Naive thymus-derived CD8-positive, alpha-beta T cell (primary cell): ENCODE results near the gene MTAP. TPM values are rescaled to one million over a fixed set of nuclear protein-coding genes. Genes with fewer than 3 reads are reported as not detected.
A peak's percentile ranks its signal among the peaks of the same experiment; 100 is the strongest.

Experiments
- ATAC-seq, 2 donors: fragments of 150-1000 bp; cut with Tn5 transposase in 1 of 2; sonication (Bioruptor Pico), chemical (Tn5 transposase) in 1 of 2; 1 replicate in 1 of 2; 2 replicates in 1 of 2; pipeline ENCODE4 v1.10.0; 2021; ENCODE audit warnings: mild to moderate bottlenecking in 2 of 2, moderate library complexity in 2 of 2
- POLR2A ChIA-PET: fragments of 350-600 bp; sonication (Branson Sonifier 250); formaldehyde crosslinking; loops from one replicate; lab custom pipeline; 2021; ENCODE audit warnings: antibody characterized with exemption; lab: Charles Lee
- DNase-seq, 10 donors: peaks; one replicate each; pipeline versions ENCODE4 v3.0.0 to v3.0.0-alpha.2; 2020 to 2022
- H3K27ac Mint-ChIP-seq, 10 donors: one replicate each; pipeline ENCODE4 v1.8.0; 2020 to 2022; ENCODE audit warnings: mild to moderate bottlenecking in 10 of 10, mixed read lengths in 10 of 10, moderate library complexity in 4 of 10, inconsistent platforms in 1 of 10
- H3K27me3 Mint-ChIP-seq, 5 donors: one replicate each; pipeline ENCODE4 v1.8.0; 2021 to 2022; ENCODE audit warnings: mixed read lengths in 5 of 5
- H3K36me3 Mint-ChIP-seq, 3 donors: one replicate each; pipeline ENCODE4 v1.8.0; 2020 to 2022; ENCODE audit warnings: mixed read lengths in 3 of 3, mild to moderate bottlenecking in 2 of 3, inconsistent platforms in 1 of 3
- H3K4me1 Mint-ChIP-seq, 4 donors: one replicate each; pipeline ENCODE4 v1.8.0; 2021 to 2022; ENCODE audit warnings: mixed read lengths in 4 of 4
- H3K4me3 Mint-ChIP-seq, 10 donors: one replicate each; pipeline ENCODE4 v1.8.0; 2020 to 2022; ENCODE audit warnings: mild to moderate bottlenecking in 10 of 10, mixed read lengths in 10 of 10, moderate library complexity in 6 of 10, inconsistent platforms in 1 of 10
- H3K9me3 Mint-ChIP-seq, 9 donors: one replicate each; pipeline ENCODE4 v1.8.0; 2020 to 2022; ENCODE audit warnings: mixed read lengths in 9 of 9, mild to moderate bottlenecking in 3 of 9, inconsistent platforms in 1 of 9, moderate library complexity in 1 of 9
- polyA plus RNA-seq, 3 donors: library from polyadenylated mRNA; unstranded; fragments of 300-500 nt; fragmentation: Illumina TruSeq; gene quantifications; one replicate each; pipeline ENCODE4 v1.2.3, GENCODE V29; 2021
- total RNA-seq, 8 experiments: library from RNA in 2 of 8; stranded (reverse) in 2 of 8; gene quantifications; one replicate each; pipeline ENCODE4 v1.2.3 and lab custom pipeline; 2021 to 2026

The MTAP gene
- total and polyA plus RNA-seq, 5 experiments from 2014 or later, result 11.2 to 46.0 (median 20.2) TPM

GRCh38 chr9:21831841-21832509 is 29.5 kb downstream of the MTAP start:
- no peak for DNase-seq
- no peak for ATAC-seq
- no peak overlapping the region for H3K4me3 Mint-ChIP-seq
- POLR2A ChIA-PET, result interaction anchor here (0.5 kb wide), 1 partner anchor 86 kb away, joined by 3 read pairs; no protein-coding TSS in a partner anchor
- no peaks in the 10 kb centered on the region for H3K27me3 Mint-ChIP-seq
- H3K4me1 Mint-ChIP-seq, result peaks cover 13 to 35% (median 27%) of the 10 kb centered on the region in 4 donors
- H3K9me3 Mint-ChIP-seq, result no peaks in the 10 kb centered on the region
- H3K36me3 Mint-ChIP-seq, result peaks cover 48 to 90% (median 71%) of the 10 kb centered on the region in 3 donors
- no peak overlapping the region for H3K27ac Mint-ChIP-seq

- peak overlapping the region in 2 of 10 donors; percentile 15 to 45 for H3K27ac Mint-ChIP-seq
- no peak overlapping the region for H3K4me3 Mint-ChIP-seq
- DNase-seq (no peak), ATAC-seq (no peak)
- POLR2A ChIA-PET, result no interaction called here
- no peaks in the 10 kb centered on the region for H3K27me3 Mint-ChIP-seq
- H3K9me3 Mint-ChIP-seq, result no peaks in the 10 kb centered on the region
- H3K36me3 Mint-ChIP-seq, result peaks cover 60 to 90% (median 82%) of the 10 kb centered on the region in 3 donors
- peaks cover 10 to 47% (median 22%) of the 10 kb centered on the region in 4 donors for H3K4me1 Mint-ChIP-seq
Observed at GRCh38 chr9:21833090-21833801, 30.8 kb downstream of the MTAP start.

- Mint-ChIP-seq H3K27me3 (no peaks in the 10 kb centered on the region), H3K27ac (no peak overlapping the region), H3K36me3 (peaks cover 62 to 89% (median 86%) of the 10 kb centered on the region in 3 donors), H3K9me3 (no peaks in the 10 kb centered on the region), H3K4me3 (no peak overlapping the region), H3K4me1 (peaks cover 7 to 44% (median 17%) of the 10 kb centered on the region in 4 donors)
- ATAC-seq (no peak), DNase-seq (no peak)
- POLR2A ChIA-PET, result no interaction called here
Observed at GRCh38 chr9:21835121-21835520, 32.7 kb downstream of the MTAP start.

DNA sequence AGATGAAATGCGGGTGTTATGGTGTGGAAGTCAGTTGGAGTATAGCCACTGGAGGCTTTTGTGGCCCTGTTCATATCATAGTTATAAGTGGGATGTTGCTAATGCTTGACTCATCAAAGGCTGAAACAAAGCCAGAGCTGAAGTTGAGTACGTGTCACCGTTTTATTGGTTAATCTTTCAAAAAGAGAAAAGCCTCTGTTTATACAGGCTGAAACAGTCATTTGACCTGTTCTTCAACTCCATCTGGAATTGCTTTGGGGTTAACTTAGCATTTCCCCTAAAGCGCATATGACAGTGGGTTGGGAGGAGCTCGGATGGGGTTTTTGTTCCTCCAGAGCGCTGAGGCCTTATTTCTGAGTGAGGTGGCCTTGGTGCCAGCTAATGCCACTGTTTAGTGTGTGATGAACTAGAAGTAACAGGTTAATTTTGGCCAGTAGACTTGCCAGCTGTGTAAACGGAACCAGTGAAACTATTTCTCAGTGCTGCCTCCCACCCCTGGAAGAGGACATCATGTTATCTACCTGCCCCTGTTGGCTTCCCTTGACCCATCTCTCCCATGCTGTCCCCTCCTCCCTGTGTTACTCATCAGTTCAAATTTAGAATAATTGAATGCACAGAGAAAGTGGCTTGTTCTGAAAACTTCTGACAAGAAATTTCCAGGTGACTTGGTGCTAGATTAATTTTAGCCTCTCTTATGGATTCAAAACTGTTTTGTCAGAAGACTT is 34.2 kb downstream of the MTAP start:
- Mint-ChIP-seq H3K4me1 (peaks cover 6 to 38% (median 19%) of the 10 kb centered on the region in 4 donors), H3K4me3 (no peak overlapping the region), H3K9me3 (peaks cover 0 to 6% (median 0%) of the 10 kb centered on the region in 9 donors), H3K27ac (peak overlapping the region in 2 of 10 donors; percentile 13 to 48), H3K36me3 (peaks cover 63 to 89% (median 88%) of the 10 kb centered on the region in 3 donors), H3K27me3 (no peaks in the 10 kb centered on the region)
- no peak for ATAC-seq
- no peak for DNase-seq
- POLR2A ChIA-PET, result no interaction called here

DNA sequence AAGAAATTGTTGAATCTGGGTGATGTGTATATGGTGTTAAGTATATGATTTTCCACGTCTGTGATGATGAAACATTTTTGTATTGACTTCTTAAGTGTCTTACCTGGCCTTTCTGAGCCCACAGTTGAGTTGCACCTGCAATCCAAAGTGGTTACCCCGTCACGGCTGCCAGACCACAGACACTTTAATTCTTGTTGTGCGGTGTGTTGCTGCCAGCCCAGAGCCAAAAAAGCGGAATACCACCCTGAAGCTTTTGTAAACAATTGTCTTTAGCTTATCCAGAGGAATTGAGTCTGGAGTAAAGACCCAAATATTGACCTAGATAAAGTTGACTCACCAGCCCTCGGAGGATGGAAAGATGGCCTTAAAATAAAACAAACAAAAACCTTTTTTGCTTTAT is 35.1 kb downstream of the MTAP start:
- DNase-seq, result no peak
- H3K4me3 Mint-ChIP-seq, result no peak overlapping the region
- H3K4me1 Mint-ChIP-seq, result peaks cover 6 to 31% (median 16%) of the 10 kb centered on the region in 4 donors
- peaks cover 0 to 10% (median 1%) of the 10 kb centered on the region in 9 donors for H3K9me3 Mint-ChIP-seq
- no peaks in the 10 kb centered on the region for H3K27me3 Mint-ChIP-seq
- H3K36me3 Mint-ChIP-seq, result peaks cover 63 to 89% (median 86%) of the 10 kb centered on the region in 3 donors
- POLR2A ChIA-PET, result no interaction called here
- no peak overlapping the region for H3K27ac Mint-ChIP-seq
- no peak for ATAC-seq

- POLR2A ChIA-PET, result no interaction called here
- peaks cover 2 to 27% (median 17%) of the 10 kb centered on the region in 9 donors for H3K9me3 Mint-ChIP-seq
- peaks cover 66 to 70% (median 69%) of the 10 kb centered on the region in 3 donors for H3K36me3 Mint-ChIP-seq
- H3K27me3 Mint-ChIP-seq, result no peaks in the 10 kb centered on the region
- no peak for ATAC-seq
- DNase-seq, result no peak
- H3K4me1 Mint-ChIP-seq, result peaks cover 0 to 14% (median 7%) of the 10 kb centered on the region in 4 donors
- H3K4me3 Mint-ChIP-seq, result no peak overlapping the region
- no peak overlapping the region for H3K27ac Mint-ChIP-seq
Observed at GRCh38 chr9:21840647-21841046, 38.2 kb downstream of the MTAP start.

DNA sequence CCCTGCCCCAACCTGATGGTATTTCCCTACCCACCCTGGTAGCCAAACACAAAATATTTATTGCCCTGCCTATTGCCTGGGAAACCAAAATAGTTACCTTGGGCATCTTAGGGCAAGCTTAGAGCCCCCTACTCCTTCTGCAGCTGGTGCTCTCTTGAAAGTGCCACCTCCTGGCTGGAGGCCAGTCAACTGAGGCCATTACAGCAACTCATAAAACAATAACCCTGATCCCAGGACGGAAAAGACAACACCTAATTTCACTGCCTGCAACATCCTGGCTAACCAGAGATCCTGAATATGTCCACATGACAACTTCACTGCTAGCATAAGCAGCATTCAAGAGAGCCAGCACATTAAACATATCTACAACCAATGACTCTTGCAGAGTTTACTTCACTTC is 38.7 kb downstream of the MTAP start:
- Mint-ChIP-seq H3K4me1 (peaks cover 0 to 14% (median 7%) of the 10 kb centered on the region in 4 donors), H3K27ac (peak overlapping the region in 2 of 10 donors; percentile 18 to 25), H3K4me3 (no peak overlapping the region), H3K27me3 (no peaks in the 10 kb centered on the region), H3K36me3 (peaks cover 66 to 68% (median 67%) of the 10 kb centered on the region in 3 donors), H3K9me3 (peaks cover 2 to 32% (median 22%) of the 10 kb centered on the region in 9 donors)
- DNase-seq (no peak), ATAC-seq (no peak)
- POLR2A ChIA-PET, result no interaction called here

DNA sequence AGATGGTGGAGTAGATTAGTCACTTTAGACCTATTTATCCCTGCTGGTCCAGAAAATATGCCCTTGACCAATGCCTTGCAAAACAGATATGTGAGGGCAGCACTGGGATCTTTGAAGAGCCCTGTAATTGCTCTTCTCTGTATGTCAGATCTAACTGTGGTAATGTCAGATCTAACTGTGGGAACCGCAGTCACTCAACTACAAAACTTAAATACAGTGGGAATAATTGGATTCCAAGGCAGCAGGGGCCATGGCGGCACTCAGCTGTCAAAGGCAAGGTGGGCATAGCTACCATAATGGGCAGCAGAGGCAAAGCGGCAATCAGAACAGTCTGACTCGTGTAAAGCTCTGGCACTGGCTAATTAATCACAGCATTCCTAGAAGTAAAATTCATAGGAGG is 46.2 kb downstream of the MTAP start:
- peaks cover 34 to 62% (median 54%) of the 10 kb centered on the region in 3 donors for H3K36me3 Mint-ChIP-seq
- peaks cover 0 to 5% (median 3%) of the 10 kb centered on the region in 4 donors for H3K4me1 Mint-ChIP-seq
- POLR2A ChIA-PET, result no interaction called here
- H3K27me3 Mint-ChIP-seq, result no peaks in the 10 kb centered on the region
- ATAC-seq, result no peak
- H3K27ac Mint-ChIP-seq, result no peak overlapping the region
- DNase-seq, result no peak
- H3K4me3 Mint-ChIP-seq, result no peak overlapping the region
- H3K9me3 Mint-ChIP-seq, result peaks cover 0 to 48% (median 37%) of the 10 kb centered on the region in 9 donors

DNA sequence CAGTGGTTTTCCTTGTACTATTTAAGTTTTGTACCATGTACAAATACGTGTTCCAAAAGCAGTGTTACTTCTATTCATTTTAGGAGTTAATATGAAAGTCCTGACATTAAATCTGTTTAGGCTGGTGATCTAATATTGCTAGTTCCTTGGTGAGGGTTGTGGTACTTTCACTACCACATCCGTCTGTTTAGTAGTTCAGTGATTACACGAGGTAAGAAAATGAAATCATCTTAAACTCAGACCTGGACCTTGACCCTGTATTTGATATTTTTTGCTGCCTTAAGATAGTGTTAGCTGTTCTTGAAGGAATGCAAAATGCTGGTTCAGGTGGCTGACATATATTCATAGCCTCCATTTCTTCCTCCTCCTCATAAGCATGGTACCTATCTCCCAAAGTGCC is 50.3 kb downstream of the MTAP start:
- DNase-seq, result no peak
- no peak overlapping the region for H3K4me3 Mint-ChIP-seq
- POLR2A ChIA-PET, result no interaction called here
- ATAC-seq, result no peak
- peaks cover 0 to 15% (median 8%) of the 10 kb centered on the region in 9 donors for H3K9me3 Mint-ChIP-seq
- H3K36me3 Mint-ChIP-seq, result peaks cover 26 to 75% (median 55%) of the 10 kb centered on the region in 3 donors
- no peaks in the 10 kb centered on the region for H3K27me3 Mint-ChIP-seq
- peaks cover 4 to 9% (median 6%) of the 10 kb centered on the region in 4 donors for H3K4me1 Mint-ChIP-seq
- H3K27ac Mint-ChIP-seq, result peak overlapping the region in 3 of 10 donors; percentile 30 to 86 (median 32)

DNA sequence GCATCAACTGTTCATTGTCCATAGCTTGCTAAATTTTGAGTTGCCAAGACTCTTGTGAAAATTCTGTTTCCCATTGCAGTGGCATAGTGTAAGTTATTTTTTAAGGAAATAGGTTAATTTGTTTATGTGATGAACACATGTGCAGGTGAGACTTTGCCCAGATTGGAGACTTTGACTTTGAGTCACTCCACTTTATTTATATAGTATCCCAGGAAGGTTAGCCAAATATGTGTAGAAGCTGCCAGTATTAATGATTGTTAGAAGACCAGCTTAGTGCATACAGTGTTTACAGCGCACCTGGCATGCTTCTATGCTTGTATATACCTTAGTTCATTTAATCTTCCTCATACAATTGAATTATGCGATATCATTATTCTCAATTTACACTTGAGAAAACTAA is 51.0 kb downstream of the MTAP start:
- peaks cover 0 to 9% (median 3%) of the 10 kb centered on the region in 9 donors for H3K9me3 Mint-ChIP-seq
- H3K4me1 Mint-ChIP-seq, result peaks cover 4 to 9% (median 6%) of the 10 kb centered on the region in 4 donors
- no peaks in the 10 kb centered on the region for H3K27me3 Mint-ChIP-seq
- H3K4me3 Mint-ChIP-seq, result no peak overlapping the region
- POLR2A ChIA-PET, result no interaction called here
- no peak for ATAC-seq
- peaks cover 22 to 75% (median 55%) of the 10 kb centered on the region in 3 donors for H3K36me3 Mint-ChIP-seq
- peak overlapping the region in 1 of 10 donors; percentile 25 for H3K27ac Mint-ChIP-seq
- DNase-seq, result no peak

DNA sequence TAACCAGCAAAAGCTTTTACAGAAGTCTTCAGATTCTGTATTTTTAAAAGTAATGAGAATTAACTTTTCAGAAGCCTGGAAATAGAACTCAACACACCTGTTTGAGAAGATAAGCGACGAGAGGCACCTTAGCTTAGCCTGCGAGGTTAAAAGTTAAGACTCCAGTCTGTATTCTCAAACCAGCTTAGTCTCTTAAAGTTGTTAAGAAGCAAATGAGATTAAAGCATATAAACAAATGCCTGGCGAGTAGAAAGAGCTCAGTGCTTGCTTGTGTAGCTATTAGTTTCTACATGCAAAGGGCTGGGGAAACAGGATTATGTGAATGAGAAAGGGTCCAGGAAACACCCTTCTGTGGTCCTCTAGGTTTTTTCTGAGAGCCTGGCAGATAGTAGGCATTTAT is 51.7 kb downstream of the MTAP start:
- DNase-seq (no peak), ATAC-seq (no peak)
- Mint-ChIP-seq H3K9me3 (peaks cover 0 to 2% (median 0%) of the 10 kb centered on the region in 9 donors), H3K4me3 (no peak overlapping the region), H3K27me3 (no peaks in the 10 kb centered on the region), H3K4me1 (peaks cover 4 to 9% (median 6%) of the 10 kb centered on the region in 4 donors), H3K36me3 (peaks cover 17 to 75% (median 54%) of the 10 kb centered on the region in 3 donors), H3K27ac (peak overlapping the region in 1 of 10 donors; percentile 39)
- POLR2A ChIA-PET, result no interaction called here

GRCh38 chr9:21854594-21854993 is 52.2 kb downstream of the MTAP start:
- Mint-ChIP-seq H3K4me1 (peaks cover 4 to 9% (median 6%) of the 10 kb centered on the region in 4 donors), H3K36me3 (peaks cover 17 to 75% (median 53%) of the 10 kb centered on the region in 3 donors)

More at GRCh38 chr9:21854594-21854993, 52.2 kb downstream of the MTAP start:
- peaks cover 0 to 2% (median 0%) of the 10 kb centered on the region in 9 donors for H3K9me3 Mint-ChIP-seq
- DNase-seq (no peak), ATAC-seq (no peak)
- no peak overlapping the region for H3K4me3 Mint-ChIP-seq
- POLR2A ChIA-PET, result no interaction called here
- H3K27ac Mint-ChIP-seq, result peak overlapping the region in 1 of 10 donors; percentile 39
- no peaks in the 10 kb centered on the region for H3K27me3 Mint-ChIP-seq
